ENCODE results near the gene FIG4. TPM values are rescaled to one million over a fixed set of nuclear protein-coding genes. Genes with fewer than 3 reads are reported as not detected.

The FIG4 gene
- total RNA-seq, 1 experiment from 2014 or later, result 23.1 TPM

DNA sequence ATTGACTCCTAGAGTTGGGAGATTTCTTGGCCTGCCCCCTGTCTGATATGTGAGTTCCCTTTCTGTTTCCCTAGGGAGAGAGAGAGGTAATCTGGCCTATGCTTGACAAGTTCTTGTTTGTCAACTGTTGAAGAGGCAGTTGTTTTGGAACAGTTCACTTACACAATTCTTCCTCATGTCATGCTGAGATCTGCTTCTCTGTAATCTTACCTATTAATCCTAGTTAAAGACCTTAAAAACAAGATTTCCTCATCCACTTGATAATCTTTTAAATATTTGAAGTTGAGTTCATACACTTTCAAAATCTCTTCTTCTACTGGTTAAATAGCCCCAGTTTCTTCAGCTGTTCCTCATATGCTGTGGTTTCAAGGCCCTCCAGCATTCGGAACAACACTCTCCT is 89.9 kb downstream of the FIG4 start:
- no peak overlapping the region for H2BK20ac ChIP-seq (ENCODE audit: low read depth, low read length, poor library complexity, severe bottlenecking)
- H2AK5ac ChIP-seq (ENCODE audit: insufficient read length, low read length), result no peak overlapping the region
- no peak overlapping the region for H2AFZ ChIP-seq (ENCODE audit: low read length)
- WGBS (ENCODE audit: extremely low coverage, insufficient read length, low lambda C conversion rate), result no CpG with 5 or more reads among the region's 1 CpG
- H3K4me1 ChIP-seq (ENCODE audit: insufficient read depth, low read length), result no peaks in the 10 kb centered on the region
- H3K27me3 ChIP-seq (ENCODE audit: insufficient read depth, low read length), result no peaks in the 10 kb centered on the region
- no peak overlapping the region for H3K9ac ChIP-seq (ENCODE audit: extremely low read depth, insufficient read length, low read length)
- peaks cover 0 to 5% of the 10 kb centered on the region in 2 experiments; a peak in 2 of 4 replicates for H3K4me1 Mint-ChIP-seq
- H3T11ph ChIP-seq (ENCODE audit: low read length), result no peak overlapping the region
- H3K4ac ChIP-seq (ENCODE audit: low read depth, low read length), result no peak overlapping the region
- no peak overlapping the region for H2BK5ac ChIP-seq (ENCODE audit: insufficient read length, low read length)
- no peaks in the 10 kb centered on the region for H3K9me3 Mint-ChIP-seq
- no peak overlapping the region for H3K56ac ChIP-seq (ENCODE audit: insufficient read length, low read depth, low read length)
- H2BK120ac ChIP-seq (ENCODE audit: low read depth, low read length, poor library complexity, severe bottlenecking), result no peak overlapping the region
- no peak overlapping the region for H3K23ac ChIP-seq (ENCODE audit: insufficient read length, low read depth, low read length)
- no peak overlapping the region for H4K5ac ChIP-seq (ENCODE audit: insufficient read length, low read depth, low read length)
- no peak overlapping the region for H3K27ac Mint-ChIP-seq
- no peak overlapping the region for H4K8ac ChIP-seq (replicated peaks; ENCODE audit: insufficient read length, low read depth, low read length)
- TF ChIP-seq, protein P1, sequence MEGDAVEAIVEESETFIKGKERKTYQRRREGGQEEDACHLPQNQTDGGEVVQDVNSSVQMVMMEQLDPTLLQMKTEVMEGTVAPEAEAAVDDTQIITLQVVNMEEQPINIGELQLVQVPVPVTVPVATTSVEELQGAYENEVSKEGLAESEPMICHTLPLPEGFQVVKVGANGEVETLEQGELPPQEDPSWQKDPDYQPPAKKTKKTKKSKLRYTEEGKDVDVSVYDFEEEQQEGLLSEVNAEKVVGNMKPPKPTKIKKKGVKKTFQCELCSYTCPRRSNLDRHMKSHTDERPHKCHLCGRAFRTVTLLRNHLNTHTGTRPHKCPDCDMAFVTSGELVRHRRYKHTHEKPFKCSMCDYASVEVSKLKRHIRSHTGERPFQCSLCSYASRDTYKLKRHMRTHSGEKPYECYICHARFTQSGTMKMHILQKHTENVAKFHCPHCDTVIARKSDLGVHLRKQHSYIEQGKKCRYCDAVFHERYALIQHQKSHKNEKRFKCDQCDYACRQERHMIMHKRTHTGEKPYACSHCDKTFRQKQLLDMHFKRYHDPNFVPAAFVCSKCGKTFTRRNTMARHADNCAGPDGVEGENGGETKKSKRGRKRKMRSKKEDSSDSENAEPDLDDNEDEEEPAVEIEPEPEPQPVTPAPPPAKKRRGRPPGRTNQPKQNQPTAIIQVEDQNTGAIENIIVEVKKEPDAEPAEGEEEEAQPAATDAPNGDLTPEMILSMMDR (conservative IDR thresholded peaks at IDR 0.05), result no peak
- no peaks in the 10 kb centered on the region for H3K9me3 ChIP-seq (ENCODE audit: control insufficient read depth, low read depth, low read length)
- no peaks in the 10 kb centered on the region for H3K79me2 ChIP-seq (ENCODE audit: insufficient read depth, low read length)
- no peak for DNase-seq
- no peaks in the 10 kb centered on the region for H4K20me1 ChIP-seq (ENCODE audit: control insufficient read depth, insufficient read depth, insufficient read length)
- H3K4me2 ChIP-seq (ENCODE audit: insufficient read depth, insufficient read length, low read length), result no peak overlapping the region
- no peak overlapping the region for H3K27ac ChIP-seq (ENCODE audit: insufficient read length, low read depth, low read length)
- no peaks in the 10 kb centered on the region for H3K23me2 ChIP-seq (ENCODE audit: insufficient read length, low read depth, low read length, poor library complexity, severe bottlenecking)
- no peak overlapping the region for H2BK12ac ChIP-seq (ENCODE audit: insufficient read length, low read depth, low read length)
- H3K4me3 Mint-ChIP-seq, result no peak overlapping the region
- no peak overlapping the region for H3K18ac ChIP-seq (ENCODE audit: insufficient read length, low read depth, low read length)
- no peak overlapping the region for H3K14ac ChIP-seq (ENCODE audit: insufficient read depth, low read length)
- no peak overlapping the region for H4K91ac ChIP-seq (ENCODE audit: insufficient read length, low read depth, low read length)
- no peaks in the 10 kb centered on the region for H3K79me1 ChIP-seq (ENCODE audit: insufficient read depth, low read depth, low read length, poor library complexity, severe bottlenecking)
- H3K27me3 Mint-ChIP-seq (ENCODE audit: low read depth), result no peaks in the 10 kb centered on the region
- no peak overlapping the region for H2BK15ac ChIP-seq (ENCODE audit: low read depth, low read length)
- peaks cover 0 to 1% (median under 1%) of the 10 kb centered on the region in 3 experiments; a peak in 2 of 7 replicates for H3K36me3 Mint-ChIP-seq (ENCODE audit: insufficient read depth in 1 of 3, low read depth in 3 of 3)
